SK-N-SH treated with all-trans-retinoic acid at 6 μM for 48 hours (cell line): Measurements from ENCODE around the gene TBC1D9B.

Experiments
- ATAC-seq: fragments of 200-7000 bp; cut with Tn5 transposase; 3 replicates; pipeline ENCODE4 v1.9.1; 2020; ENCODE audit warnings: mild to moderate bottlenecking, moderate library complexity
- ARNTL ChIP-seq: fragments of 450-650 bp; formaldehyde crosslinking; IDR thresholded peaks from 2 replicates; pipeline ENCODE4 v1.5.0; 2020; ENCODE audit warnings: low read depth, mild to moderate bottlenecking, moderate library complexity, borderline replicate concordance
- BACH2 ChIP-seq: fragments of 250-450 bp; sonication (Bioruptor Pico); IDR thresholded peaks from 2 replicates; pipeline ENCODE4 v1.9.0; 2021; ENCODE audit warnings: mild to moderate bottlenecking, borderline replicate concordance
- CREB5 ChIP-seq: fragments of 250-450 bp; sonication (Bioruptor Pico); IDR thresholded peaks from 2 replicates; pipeline ENCODE4 v1.5.1; 2020; ENCODE audit warnings: low read depth, mild to moderate bottlenecking, moderate library complexity
- CSRNP3 ChIP-seq: fragments of 250-450 bp; sonication (Bioruptor Pico); IDR thresholded peaks from 2 replicates; pipeline ENCODE4 v1.5.1; 2021; ENCODE audit warnings: mild to moderate bottlenecking, moderate library complexity
- ESRRG ChIP-seq: fragments of 250-450 bp; sonication (Bioruptor Pico); IDR thresholded peaks from 2 replicates; pipeline ENCODE4 v1.6.1; 2021; ENCODE audit warnings: mild to moderate bottlenecking
- GLIS3 ChIP-seq: fragments of 250-450 bp; sonication (Bioruptor Pico); IDR thresholded peaks from 2 replicates; pipeline ENCODE4 v1.5.0; 2020; ENCODE audit warnings: mild to moderate bottlenecking, moderate library complexity
- ISL1 ChIP-seq: fragments of 250-450 bp; sonication (Bioruptor Pico); IDR thresholded peaks from 2 replicates; pipeline ENCODE4 v2.1.2; 2022; ENCODE audit warnings: mild to moderate bottlenecking, moderate library complexity
- OSR1 ChIP-seq: fragments of 250-450 bp; sonication (Bioruptor Pico); IDR thresholded peaks from 2 replicates; pipeline ENCODE4 v1.8.0; 2022; ENCODE audit warnings: moderate library complexity, mild to moderate bottlenecking, inconsistent platforms
- PATZ1 ChIP-seq: fragments of 250-450 bp; sonication (Bioruptor Pico); IDR thresholded peaks from 2 replicates; pipeline ENCODE4 v1.8.0; 2020; ENCODE audit warnings: mild to moderate bottlenecking, moderate library complexity, borderline replicate concordance
- POU6F1 ChIP-seq: fragments of 250-450 bp; sonication (Bioruptor Pico); IDR thresholded peaks from 2 replicates; pipeline ENCODE4 v1.8.0; 2021; ENCODE audit warnings: low read depth, mild to moderate bottlenecking, moderate library complexity, borderline replicate concordance
- RARB ChIP-seq: fragments of 250-450 bp; sonication (Bioruptor Pico); IDR thresholded peaks from 2 replicates; pipeline ENCODE4 v1.8.0; 2021; ENCODE audit warnings: mild to moderate bottlenecking, moderate library complexity
- SNAI2 ChIP-seq: fragments of 250-450 bp; sonication (Bioruptor Pico); IDR thresholded peaks from 2 replicates; pipeline ENCODE4 v1.5.0; 2020; ENCODE audit warnings: mild to moderate bottlenecking, moderate library complexity
- TCF4 ChIP-seq: fragments of 250-450 bp; sonication (Bioruptor Pico); IDR thresholded peaks from 2 replicates; pipeline ENCODE4 v1.8.0; 2021; ENCODE audit warnings: mild to moderate bottlenecking, moderate library complexity, borderline replicate concordance
- TSHZ2 ChIP-seq: fragments of 250-450 bp; sonication (Bioruptor Pico); IDR thresholded peaks from 2 replicates; pipeline ENCODE4 v1.5.0; 2020; ENCODE audit warnings: mild to moderate bottlenecking, moderate library complexity
- ZC3H10 ChIP-seq: fragments of 250-450 bp; sonication (Bioruptor Pico); IDR thresholded peaks from 2 replicates; pipeline ENCODE4 v1.5.1; 2021; ENCODE audit warnings: mild to moderate bottlenecking, moderate library complexity
- ZFP3 ChIP-seq: fragments of 250-450 bp; sonication (Bioruptor Pico); IDR thresholded peaks from 2 replicates; pipeline ENCODE4 v1.5.0; 2020; ENCODE audit warnings: mild to moderate bottlenecking, moderate library complexity
- ZFP30 ChIP-seq: fragments of 450-650 bp; formaldehyde crosslinking; IDR thresholded peaks from 2 replicates; pipeline ENCODE4 v1.5.0; 2022; ENCODE audit warnings: mild to moderate bottlenecking, moderate library complexity
- ZNF565 ChIP-seq: fragments of 450-650 bp; formaldehyde crosslinking; conservative IDR thresholded peaks from 2 replicates; pipeline ENCODE4 v1.5.0; 2020; ENCODE audit warnings: low read depth, mild to moderate bottlenecking, moderate library complexity
- ZNF8 ChIP-seq: fragments of 450-650 bp; formaldehyde crosslinking; IDR thresholded peaks from 2 replicates; pipeline ENCODE4 v1.5.0; 2020; ENCODE audit warnings: mild to moderate bottlenecking, moderate library complexity

The TBC1D9B gene

GRCh38 chr5:179821298-179822058 is 86.2 kb downstream of the TBC1D9B start:
- TF ChIP-seq ISL1: no peak
- TF ChIP-seq CSRNP3 (CRISPR knock-in tag): no peak
- 0 out of 2 replicates have a peak, but pooled peaks have one; percentile 36 for TF ChIP-seq ESRRG
- TF ChIP-seq ZC3H10: no peak
- 0 out of 2 replicates have a peak, but pooled peaks have one; percentile 57 for TF ChIP-seq GLIS3 (CRISPR knock-in tag)
- peak; percentile 79 for ATAC-seq

GRCh38 chr5:179820483-179821297 is 87.0 kb downstream of the TBC1D9B start, which contains the start of gene SQSTM1:
Gene SQSTM1, plus strand, starts transcription at chr5:179820905. Its CDS starts 32 bp downstream, at chr5:179820937.
- TF ChIP-seq ESRRG: no peak
- TF ChIP-seq ZFP30 (CRISPR knock-in tag): no peak; the same call in 1 of the 2 replicates
- no peak for TF ChIP-seq CSRNP3 (CRISPR knock-in tag)
- TF ChIP-seq ARNTL (CRISPR knock-in tag): no peak
- TF ChIP-seq ISL1: no peak
- no peak for TF ChIP-seq POU6F1 (CRISPR knock-in tag)
- TF ChIP-seq ZC3H10: no peak
- no peak for TF ChIP-seq RARB (CRISPR knock-in tag)
- no peak for TF ChIP-seq CREB5
- TF ChIP-seq GLIS3 (CRISPR knock-in tag): no peak
- peak; percentile 96; the same call in 1 of the 2 replicates for TF ChIP-seq BACH2 (CRISPR knock-in tag)
- no peak for TF ChIP-seq TCF4 (CRISPR knock-in tag)
- no peak for TF ChIP-seq ZNF565
- TF ChIP-seq ZFP3 (CRISPR knock-in tag): peak; percentile 12; the same call in 1 of the 2 replicates
- no peak for TF ChIP-seq OSR1 (CRISPR knock-in tag)
- TF ChIP-seq ZNF8 (CRISPR knock-in tag): no peak
- peak; percentile 15; the same call in 1 of the 2 replicates for TF ChIP-seq SNAI2 (CRISPR knock-in tag)
- TF ChIP-seq TSHZ2 (CRISPR knock-in tag): no peak
- ATAC-seq: peak; percentile 59

GRCh38 chr5:179820127-179820482 is 87.6 kb downstream of the TBC1D9B start:
- no peak for TF ChIP-seq PATZ1 (CRISPR knock-in tag)
- TF ChIP-seq, all 23 proteins: peak for 0
- ATAC-seq: peak; percentile 8
